ENCODE measurements around the gene SHC2.

SHC2 gene

DNA sequence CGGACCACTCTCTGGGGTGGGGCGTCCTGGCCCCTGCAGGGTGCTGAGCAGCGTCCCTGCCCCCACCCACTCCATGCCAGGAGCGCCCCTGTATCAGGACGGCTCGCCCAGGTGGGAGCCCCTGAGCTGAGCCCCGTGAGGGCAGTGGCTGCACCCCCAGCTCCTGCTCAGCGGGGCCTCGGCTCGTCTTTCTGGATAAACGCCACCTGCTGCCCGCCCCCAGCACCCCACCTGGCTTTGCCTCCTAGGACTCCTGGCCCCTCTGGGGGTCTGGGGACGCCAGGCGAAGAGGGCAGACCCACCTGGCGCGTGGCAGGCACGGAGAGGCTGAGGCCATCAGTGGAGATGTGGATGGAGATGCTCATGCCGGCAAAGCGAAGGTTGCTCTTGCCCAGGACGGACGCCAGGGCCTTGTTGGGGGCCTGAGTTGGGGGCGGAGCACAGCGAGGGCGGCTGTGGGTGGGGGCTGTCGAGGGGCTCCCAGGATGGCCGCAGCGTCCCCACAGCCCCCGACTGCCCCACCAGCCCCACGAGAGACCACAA is 22.3 kb downstream of the SHC2 start:
- Histone ChIP-seq H3F3A (ENCODE audit: low read depth) (no peaks in the 10 kb centered on the region), H3K27me3 (ENCODE audit: insufficient read depth, low read length, poor library complexity, severe bottlenecking) (no peaks in the 10 kb centered on the region), H2AFZ (ENCODE audit: low read length) (no peak overlapping the region), H3K4me2 (ENCODE audit: low read depth, low read length, poor library complexity, severe bottlenecking) (no peak overlapping the region), H3K4me1 (ENCODE audit: insufficient read depth, low read length, poor library complexity, severe bottlenecking) (no peaks in the 10 kb centered on the region), H3K36me3 (ENCODE audit: insufficient read depth, low read length) (no peaks in the 10 kb centered on the region), H3K9me3 (ENCODE audit: insufficient read depth, low read depth, low read length) (peaks cover 19% of the 10 kb centered on the region; the same call in 1 of the 2 replicates), H3K79me2 (ENCODE audit: insufficient read depth, low read length) (no peaks in the 10 kb centered on the region), H4K20me1 (ENCODE audit: insufficient read depth, low read length, poor library complexity, severe bottlenecking) (no peaks in the 10 kb centered on the region), H3K9ac (ENCODE audit: low read depth, low read length, poor library complexity, severe bottlenecking) (no peak overlapping the region), H3K9me2 (replicated peaks; ENCODE audit: low read depth, low read length) (no peaks in the 10 kb centered on the region), H3K4me3 (ENCODE audit: low read length, poor library complexity, severe bottlenecking) (no peak overlapping the region)
- TF ChIP-seq, protein P1, sequence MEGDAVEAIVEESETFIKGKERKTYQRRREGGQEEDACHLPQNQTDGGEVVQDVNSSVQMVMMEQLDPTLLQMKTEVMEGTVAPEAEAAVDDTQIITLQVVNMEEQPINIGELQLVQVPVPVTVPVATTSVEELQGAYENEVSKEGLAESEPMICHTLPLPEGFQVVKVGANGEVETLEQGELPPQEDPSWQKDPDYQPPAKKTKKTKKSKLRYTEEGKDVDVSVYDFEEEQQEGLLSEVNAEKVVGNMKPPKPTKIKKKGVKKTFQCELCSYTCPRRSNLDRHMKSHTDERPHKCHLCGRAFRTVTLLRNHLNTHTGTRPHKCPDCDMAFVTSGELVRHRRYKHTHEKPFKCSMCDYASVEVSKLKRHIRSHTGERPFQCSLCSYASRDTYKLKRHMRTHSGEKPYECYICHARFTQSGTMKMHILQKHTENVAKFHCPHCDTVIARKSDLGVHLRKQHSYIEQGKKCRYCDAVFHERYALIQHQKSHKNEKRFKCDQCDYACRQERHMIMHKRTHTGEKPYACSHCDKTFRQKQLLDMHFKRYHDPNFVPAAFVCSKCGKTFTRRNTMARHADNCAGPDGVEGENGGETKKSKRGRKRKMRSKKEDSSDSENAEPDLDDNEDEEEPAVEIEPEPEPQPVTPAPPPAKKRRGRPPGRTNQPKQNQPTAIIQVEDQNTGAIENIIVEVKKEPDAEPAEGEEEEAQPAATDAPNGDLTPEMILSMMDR (conservative IDR thresholded peaks at IDR 0.05; ENCODE audit: low read length), result no peak
- TF ChIP-seq EZH2phosphoT487 (IDR thresholded peaks at IDR 0.05; ENCODE audit: borderline replicate concordance), result no peak

DNA sequence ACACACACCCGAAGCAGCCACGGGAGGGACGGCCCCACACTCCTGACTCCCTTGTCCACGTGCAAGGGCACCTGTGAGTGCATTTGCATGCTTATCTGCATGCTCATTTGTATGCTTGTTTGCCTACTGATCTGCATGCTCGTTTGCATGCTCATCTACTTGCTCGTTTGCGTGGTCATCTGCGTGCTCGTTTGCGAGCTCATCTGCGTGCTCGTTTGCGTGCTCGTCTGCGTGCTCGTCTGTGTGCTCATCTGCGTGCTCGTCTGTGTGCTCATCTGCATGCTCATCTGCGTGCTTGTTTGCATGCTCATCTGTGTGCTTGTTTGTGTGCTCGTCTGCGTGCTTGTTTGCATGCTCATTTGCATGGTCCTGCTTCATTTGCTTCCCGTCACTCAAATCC is 23.8 kb downstream of the SHC2 start:
- no peaks in the 10 kb centered on the region for H4K20me1 ChIP-seq (ENCODE audit: insufficient read depth, low read length, poor library complexity, severe bottlenecking)
- H2AFZ ChIP-seq (ENCODE audit: low read length), result no peak overlapping the region
- no peak overlapping the region for H3K4me2 ChIP-seq (ENCODE audit: low read depth, low read length, poor library complexity, severe bottlenecking)
- no peak overlapping the region for H3K4me3 ChIP-seq (ENCODE audit: low read length, poor library complexity, severe bottlenecking)
- no peaks in the 10 kb centered on the region for H3K27me3 ChIP-seq (ENCODE audit: insufficient read depth, low read length, poor library complexity, severe bottlenecking)
- H3K4me1 ChIP-seq (ENCODE audit: insufficient read depth, low read length, poor library complexity, severe bottlenecking), result no peaks in the 10 kb centered on the region
- H3K9ac ChIP-seq (ENCODE audit: low read depth, low read length, poor library complexity, severe bottlenecking), result no peak overlapping the region
- H3F3A ChIP-seq (ENCODE audit: low read depth), result no peaks in the 10 kb centered on the region
- no peaks in the 10 kb centered on the region for H3K79me2 ChIP-seq (ENCODE audit: insufficient read depth, low read length)
- no peaks in the 10 kb centered on the region for H3K36me3 ChIP-seq (ENCODE audit: insufficient read depth, low read length)
- H3K9me2 ChIP-seq (replicated peaks; ENCODE audit: low read depth, low read length), result no peaks in the 10 kb centered on the region
- peaks cover 17% of the 10 kb centered on the region; the same call in 1 of the 2 replicates for H3K9me3 ChIP-seq (ENCODE audit: insufficient read depth, low read depth, low read length)
- TF ChIP-seq, protein P1 (conservative IDR thresholded peaks at IDR 0.05; ENCODE audit: low read length), result no peak
- TF ChIP-seq EZH2phosphoT487 (IDR thresholded peaks at IDR 0.05; ENCODE audit: borderline replicate concordance), result no peak

DNA sequence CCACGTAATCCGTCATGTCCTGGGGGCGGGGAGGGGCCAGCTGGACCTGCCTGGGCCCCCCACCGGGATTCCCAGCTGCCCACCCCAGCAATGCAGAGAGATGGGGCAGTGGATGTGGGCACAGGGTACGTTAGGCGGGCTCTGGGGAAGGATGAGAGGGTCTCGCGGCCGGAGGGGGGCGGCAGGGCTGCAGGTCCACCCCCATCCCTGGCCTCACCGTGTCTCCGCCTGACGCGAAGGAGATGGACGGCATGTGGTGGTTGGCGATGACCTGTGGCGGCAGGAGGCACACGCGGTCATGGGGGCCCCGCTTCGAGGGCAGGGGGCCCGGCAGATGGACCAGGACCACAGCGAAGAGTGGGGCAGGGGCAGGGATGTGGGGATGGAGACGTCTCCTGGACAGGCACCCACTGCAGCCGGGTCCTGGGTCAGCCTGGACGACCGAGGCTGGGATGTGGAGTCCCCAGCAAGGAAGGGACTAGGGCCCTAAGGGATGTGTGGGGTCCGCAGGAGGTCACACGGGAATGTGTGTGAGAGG is 24.4 kb downstream of the SHC2 start:
- Histone ChIP-seq H3K79me2 (ENCODE audit: insufficient read depth, low read length) (no peaks in the 10 kb centered on the region), H3K27me3 (ENCODE audit: insufficient read depth, low read length, poor library complexity, severe bottlenecking) (no peaks in the 10 kb centered on the region), H3K9ac (ENCODE audit: low read depth, low read length, poor library complexity, severe bottlenecking) (no peak overlapping the region), H3K4me1 (ENCODE audit: insufficient read depth, low read length, poor library complexity, severe bottlenecking) (no peaks in the 10 kb centered on the region), H3F3A (ENCODE audit: low read depth) (no peaks in the 10 kb centered on the region), H3K4me2 (ENCODE audit: low read depth, low read length, poor library complexity, severe bottlenecking) (no peak overlapping the region), H4K20me1 (ENCODE audit: insufficient read depth, low read length, poor library complexity, severe bottlenecking) (no peaks in the 10 kb centered on the region), H3K9me3 (ENCODE audit: insufficient read depth, low read depth, low read length) (peaks cover 12% of the 10 kb centered on the region; the same call in 1 of the 2 replicates), H3K9me2 (replicated peaks; ENCODE audit: low read depth, low read length) (no peaks in the 10 kb centered on the region), H3K36me3 (ENCODE audit: insufficient read depth, low read length) (no peaks in the 10 kb centered on the region), H2AFZ (ENCODE audit: low read length) (no peak overlapping the region), H3K4me3 (ENCODE audit: low read length, poor library complexity, severe bottlenecking) (no peak overlapping the region)
- TF ChIP-seq, protein P1 (conservative IDR thresholded peaks at IDR 0.05; ENCODE audit: low read length), result no peak
- no peak for TF ChIP-seq EZH2phosphoT487 (IDR thresholded peaks at IDR 0.05; ENCODE audit: borderline replicate concordance)

Data from Loucy (cell line).